ENCODE data around the gene INTS3. TPM values are rescaled to one million over a fixed set of nuclear protein-coding genes. Genes with fewer than 3 reads are reported as not detected.

The INTS3 gene
- polyA plus RNA-seq, 1 donor from 2014 or later, result 29.9 TPM

- H3K27ac ChIP-seq (ENCODE audit: low read length), result peak overlapping the region; percentile 75
Measured at GRCh38 chr1:153776352-153776751, 48.5 kb downstream of the INTS3 start.

GRCh38 chr1:153776845-153777370 is 49.1 kb downstream of the INTS3 start:
- H3K4me3 ChIP-seq (ENCODE audit: low read length), result peak overlapping the region; percentile 94
- TF ChIP-seq EZH2 (IDR thresholded peaks at IDR 0.05; ENCODE audit: borderline replicate concordance, insufficient read depth, low read length, poor library complexity, severe bottlenecking), result no peak

More at GRCh38 chr1:153776352-153776751, 48.5 kb downstream of the INTS3 start:
- H3K9me3 ChIP-seq (ENCODE audit: low read length), result no peaks in the 10 kb centered on the region
- TF ChIP-seq MXI1 (conservative IDR thresholded peaks at IDR 0.05; ENCODE audit: poor library complexity, severe bottlenecking) (no peak), CTCF (IDR thresholded peaks at IDR 0.05; ENCODE audit: poor library complexity, severe bottlenecking) (no peak), REST (IDR thresholded peaks at IDR 0.05; ENCODE audit: borderline replicate concordance) (no peak), TAF1 (IDR thresholded peaks at IDR 0.05; ENCODE audit: low read depth) (no peak), RAD21 (conservative IDR thresholded peaks at IDR 0.05) (no peak), EP300 (conservative IDR thresholded peaks at IDR 0.05; ENCODE audit: poor library complexity, severe bottlenecking) (no peak), SMC3 (conservative IDR thresholded peaks at IDR 0.05; ENCODE audit: poor library complexity) (no peak), EZH2 (IDR thresholded peaks at IDR 0.05; ENCODE audit: borderline replicate concordance, insufficient read depth, low read length, poor library complexity, severe bottlenecking) (no peak), POLR2AphosphoS5 (IDR thresholded peaks at IDR 0.05) (no peak)
- H3K9ac ChIP-seq (ENCODE audit: low read length), result peak overlapping the region; percentile 89
- no peaks in the 10 kb centered on the region for H3K36me3 ChIP-seq (ENCODE audit: insufficient read depth, low read length)
- peak overlapping the region; percentile 82 for H3K4me2 ChIP-seq (ENCODE audit: low read length)
- H3K9me2 ChIP-seq (ENCODE audit: insufficient read depth, low read length), result no peaks in the 10 kb centered on the region
- H3K79me2 ChIP-seq (replicated peaks; ENCODE audit: insufficient read depth, low read length), result no peaks in the 10 kb centered on the region
- no peaks in the 10 kb centered on the region for H4K20me1 ChIP-seq (ENCODE audit: insufficient read depth)
- peak overlapping the region; percentile 56 for H2AFZ ChIP-seq (ENCODE audit: low read depth, low read length)
- H3F3A ChIP-seq (ENCODE audit: insufficient read depth, low read length, poor library complexity, severe bottlenecking), result no peaks in the 10 kb centered on the region
- H3K4me3 ChIP-seq (ENCODE audit: low read length), result peak overlapping the region; percentile 94
- no peaks in the 10 kb centered on the region for H3K27me3 ChIP-seq (ENCODE audit: insufficient read depth, low read depth, low read length)

More at GRCh38 chr1:153776845-153777370, 49.1 kb downstream of the INTS3 start:
- Histone ChIP-seq H3K27me3 (ENCODE audit: insufficient read depth, low read depth, low read length) (no peaks in the 10 kb centered on the region), H3K9me2 (ENCODE audit: insufficient read depth, low read length) (no peaks in the 10 kb centered on the region), H3K9ac (ENCODE audit: low read length) (peak overlapping the region; percentile 89), H3K4me2 (ENCODE audit: low read length) (no peak overlapping the region), H3K9me3 (ENCODE audit: low read length) (no peaks in the 10 kb centered on the region), H4K20me1 (ENCODE audit: insufficient read depth) (no peaks in the 10 kb centered on the region), H3K27ac (ENCODE audit: low read length) (no peak overlapping the region), H2AFZ (ENCODE audit: low read depth, low read length) (no peak overlapping the region), H3K79me2 (replicated peaks; ENCODE audit: insufficient read depth, low read length) (no peaks in the 10 kb centered on the region), H3K36me3 (ENCODE audit: insufficient read depth, low read length) (no peaks in the 10 kb centered on the region), H3F3A (ENCODE audit: insufficient read depth, low read length, poor library complexity, severe bottlenecking) (no peaks in the 10 kb centered on the region)
